WTC11 (cell line): ENCODE data around the gene IGF2BP1. TPM values are rescaled to one million over a fixed set of nuclear protein-coding genes. Genes with fewer than 3 reads are reported as not detected.

Source experiments
- ATAC-seq: fragments of 200-7000 bp; cut with Tn5 transposase; 2 replicates; pipeline ENCODE4 v1.10.0; 2021; ENCODE audit warnings: mild to moderate bottlenecking, moderate library complexity
- CTCF ChIA-PET: fragments of 300-600 bp; sonication (Branson Sonifier 250); formaldehyde crosslinking; loops from one replicate; lab custom pipeline; 2021; ENCODE audit warnings: antibody characterized with exemption; lab: Charles Lee
- POLR2A ChIA-PET: fragments of 350-600 bp; sonication (Branson Sonifier 250); formaldehyde crosslinking; loops from one replicate; lab custom pipeline; 2021; ENCODE audit warnings: antibody characterized with exemption; lab: Charles Lee
- DNase-seq: peaks from one replicate; pipeline ENCODE4 v3.0.0; 2021; ENCODE audit warnings: low spot score
- H3K27ac Mint-ChIP-seq: 2 replicates; pipeline ENCODE4 v1.8.0; 2021; ENCODE audit warnings: mixed read lengths
- H3K27me3 Mint-ChIP-seq: 2 replicates; pipeline ENCODE4 v1.8.0; 2021; ENCODE audit warnings: low read depth, mild to moderate bottlenecking, moderate library complexity, mixed read lengths
- H3K36me3 Mint-ChIP-seq: 2 replicates; pipeline ENCODE4 v1.8.0; 2021; ENCODE audit warnings: mixed read lengths
- H3K4me1 Mint-ChIP-seq: 2 replicates; pipeline ENCODE4 v1.8.0; 2022; ENCODE audit warnings: mixed read lengths
- H3K4me3 Mint-ChIP-seq: 2 replicates; pipeline ENCODE4 v1.8.0; 2021; ENCODE audit warnings: mild to moderate bottlenecking, moderate library complexity, mixed read lengths
- H3K9me3 Mint-ChIP-seq: 2 replicates; pipeline ENCODE4 v1.8.0; 2021; ENCODE audit warnings: mixed read lengths
- ATF6 ChIP-seq: sonication (generic); formaldehyde crosslinking; IDR thresholded peaks from 2 replicates; pipeline ENCODE4 v1.8.1; 2023; ENCODE audit warnings: mild to moderate bottlenecking, missing genetic modification reagents
- CREB1 ChIP-seq: sonication (generic); formaldehyde crosslinking; IDR thresholded peaks from 2 replicates; pipeline ENCODE4 v1.8.0; 2023; ENCODE audit warnings: mild to moderate bottlenecking, missing genetic modification reagents
- ETV6 ChIP-seq: sonication (generic); formaldehyde crosslinking; IDR thresholded peaks from 2 replicates; pipeline ENCODE4 v1.8.1; 2022; ENCODE audit warnings: mild to moderate bottlenecking, missing genetic modification reagents
- FOXJ3 ChIP-seq: sonication (generic); formaldehyde crosslinking; IDR thresholded peaks from 2 replicates; pipeline ENCODE4 v1.9.0; 2021; ENCODE audit warnings: missing genetic modification reagents, mild to moderate bottlenecking, borderline replicate concordance
- NFE2L1 ChIP-seq: sonication (generic); formaldehyde crosslinking; IDR thresholded peaks from 2 replicates; pipeline ENCODE4 v1.8.1; 2023; ENCODE audit warnings: missing genetic modification reagents
- NR2C2 ChIP-seq: sonication (generic); formaldehyde crosslinking; IDR thresholded peaks from 2 replicates; pipeline ENCODE4 v1.8.0; 2022; ENCODE audit warnings: mild to moderate bottlenecking, missing genetic modification reagents
- SMAD4 ChIP-seq: sonication (generic); formaldehyde crosslinking; IDR thresholded peaks from 2 replicates; pipeline ENCODE4 v1.8.0; 2022; ENCODE audit warnings: mild to moderate bottlenecking, missing genetic modification reagents
- TCF7 ChIP-seq: sonication (generic); formaldehyde crosslinking; IDR thresholded peaks from 2 replicates; pipeline ENCODE4 v1.8.0; 2022; ENCODE audit warnings: mild to moderate bottlenecking, low read depth, missing genetic modification reagents, moderate library complexity
- ZNF138 ChIP-seq: sonication (generic); formaldehyde crosslinking; conservative IDR thresholded peaks from 2 replicates; pipeline ENCODE4 v1.8.1; 2022; ENCODE audit warnings: mild to moderate bottlenecking, moderate library complexity, missing genetic modification reagents
- ZNF317 ChIP-seq: sonication (generic); formaldehyde crosslinking; IDR thresholded peaks from 2 replicates; pipeline ENCODE4 v1.8.1; 2023; ENCODE audit warnings: low read depth, mild to moderate bottlenecking, moderate library complexity, missing genetic modification reagents, borderline replicate concordance
- ZNF396 ChIP-seq: fragments of 250-450 bp; sonication (Bioruptor Pico); IDR thresholded peaks from 2 replicates; pipeline ENCODE4 v1.8.0; 2021; ENCODE audit warnings: mild to moderate bottlenecking, moderate library complexity, borderline replicate concordance
- ZSCAN18 ChIP-seq: fragments of 250-450 bp; sonication (Bioruptor Pico); IDR thresholded peaks from 2 replicates; pipeline ENCODE4 v2.1.2; 2022; ENCODE audit warnings: mild to moderate bottlenecking, moderate library complexity
- total RNA-seq: library from RNA; stranded (reverse); gene quantifications from 3 replicates; pipeline ENCODE4 v1.2.3, GENCODE V29; 2021
- TF ChIP-seq, protein P1 (sequence below): sonication (generic); formaldehyde crosslinking; IDR thresholded peaks from 2 replicates; pipeline ENCODE4 v1.8.0; 2023; ENCODE audit warnings: mild to moderate bottlenecking, missing genetic modification reagents
- TF ChIP-seq, protein P2 (sequence below): sonication (generic); formaldehyde crosslinking; IDR thresholded peaks from 2 replicates; pipeline ENCODE4 v1.8.0; 2022; ENCODE audit warnings: mild to moderate bottlenecking, missing genetic modification reagents
- TF ChIP-seq, protein P3 (sequence below): sonication (generic); formaldehyde crosslinking; IDR thresholded peaks from 2 replicates; pipeline ENCODE4 v1.8.1; 2023; ENCODE audit warnings: mild to moderate bottlenecking, missing genetic modification reagents, moderate library complexity
- TF ChIP-seq, protein P4 (sequence below): sonication (generic); formaldehyde crosslinking; IDR thresholded peaks from 2 replicates; pipeline ENCODE4 v1.8.1; 2023; ENCODE audit warnings: mild to moderate bottlenecking, missing genetic modification reagents, borderline replicate concordance

Gene IGF2BP1
- total RNA-seq, 1 experiment from 2014 or later = 392 TPM

DNA sequence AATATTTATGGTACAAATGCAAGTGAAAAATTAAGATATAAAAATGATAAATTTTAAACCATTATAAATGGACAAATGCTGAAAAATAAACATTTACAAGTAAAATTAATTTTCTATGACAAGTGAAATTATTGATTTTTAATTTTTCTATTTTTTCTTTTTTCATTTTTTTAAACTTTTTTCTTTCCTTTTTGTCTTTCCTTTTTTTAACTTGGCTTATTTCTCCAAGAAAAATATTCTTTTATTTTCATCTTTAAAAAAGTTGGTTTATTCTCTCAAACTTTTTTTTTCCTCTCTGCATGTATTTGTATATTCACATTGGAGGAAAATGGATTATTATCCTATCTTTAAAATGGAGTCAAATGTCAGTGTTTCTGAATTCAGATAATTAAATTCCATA, 3.9 kb upstream of the IGF2BP1 start (continued):
- no peak for TF ChIP-seq ATF6 (CRISPR knock-in tag)

GRCh38 chr17:48993951-48994350, 3.2 kb upstream of the IGF2BP1 start:
- POLR2A ChIA-PET = interaction anchor here (1.7 to 1.8 kb wide), 2 partner anchors 22 to 32 kb away, joined by 4 to 5 read pairs; no protein-coding TSS in a partner anchor
- DNase-seq = no peak
- Mint-ChIP-seq H3K4me1 (peaks cover 44% of the 10 kb centered on the region), H3K4me3 (peak overlapping the region; percentile 50), H3K9me3 (no peaks in the 10 kb centered on the region), H3K27ac (peak overlapping the region; percentile 89), H3K36me3 (peaks cover 5% of the 10 kb centered on the region), H3K27me3 (no peaks in the 10 kb centered on the region)
- no peak for TF ChIP-seq FOXJ3 (CRISPR knock-in tag)
- TF ChIP-seq, protein P1, sequence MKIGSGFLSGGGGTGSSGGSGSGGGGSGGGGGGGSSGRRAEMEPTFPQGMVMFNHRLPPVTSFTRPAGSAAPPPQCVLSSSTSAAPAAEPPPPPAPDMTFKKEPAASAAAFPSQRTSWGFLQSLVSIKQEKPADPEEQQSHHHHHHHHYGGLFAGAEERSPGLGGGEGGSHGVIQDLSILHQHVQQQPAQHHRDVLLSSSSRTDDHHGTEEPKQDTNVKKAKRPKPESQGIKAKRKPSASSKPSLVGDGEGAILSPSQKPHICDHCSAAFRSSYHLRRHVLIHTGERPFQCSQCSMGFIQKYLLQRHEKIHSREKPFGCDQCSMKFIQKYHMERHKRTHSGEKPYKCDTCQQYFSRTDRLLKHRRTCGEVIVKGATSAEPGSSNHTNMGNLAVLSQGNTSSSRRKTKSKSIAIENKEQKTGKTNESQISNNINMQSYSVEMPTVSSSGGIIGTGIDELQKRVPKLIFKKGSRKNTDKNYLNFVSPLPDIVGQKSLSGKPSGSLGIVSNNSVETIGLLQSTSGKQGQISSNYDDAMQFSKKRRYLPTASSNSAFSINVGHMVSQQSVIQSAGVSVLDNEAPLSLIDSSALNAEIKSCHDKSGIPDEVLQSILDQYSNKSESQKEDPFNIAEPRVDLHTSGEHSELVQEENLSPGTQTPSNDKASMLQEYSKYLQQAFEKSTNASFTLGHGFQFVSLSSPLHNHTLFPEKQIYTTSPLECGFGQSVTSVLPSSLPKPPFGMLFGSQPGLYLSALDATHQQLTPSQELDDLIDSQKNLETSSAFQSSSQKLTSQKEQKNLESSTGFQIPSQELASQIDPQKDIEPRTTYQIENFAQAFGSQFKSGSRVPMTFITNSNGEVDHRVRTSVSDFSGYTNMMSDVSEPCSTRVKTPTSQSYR (CRISPR knock-in tag) = no peak
- TF ChIP-seq, protein P2, sequence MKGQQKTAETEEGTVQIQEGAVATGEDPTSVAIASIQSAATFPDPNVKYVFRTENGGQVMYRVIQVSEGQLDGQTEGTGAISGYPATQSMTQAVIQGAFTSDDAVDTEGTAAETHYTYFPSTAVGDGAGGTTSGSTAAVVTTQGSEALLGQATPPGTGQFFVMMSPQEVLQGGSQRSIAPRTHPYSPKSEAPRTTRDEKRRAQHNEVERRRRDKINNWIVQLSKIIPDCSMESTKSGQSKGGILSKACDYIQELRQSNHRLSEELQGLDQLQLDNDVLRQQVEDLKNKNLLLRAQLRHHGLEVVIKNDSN (CRISPR knock-in tag) = no peak
- no peak for TF ChIP-seq ZNF317
- no peak for TF ChIP-seq CREB1 (CRISPR knock-in tag)
- TF ChIP-seq, protein P3, sequence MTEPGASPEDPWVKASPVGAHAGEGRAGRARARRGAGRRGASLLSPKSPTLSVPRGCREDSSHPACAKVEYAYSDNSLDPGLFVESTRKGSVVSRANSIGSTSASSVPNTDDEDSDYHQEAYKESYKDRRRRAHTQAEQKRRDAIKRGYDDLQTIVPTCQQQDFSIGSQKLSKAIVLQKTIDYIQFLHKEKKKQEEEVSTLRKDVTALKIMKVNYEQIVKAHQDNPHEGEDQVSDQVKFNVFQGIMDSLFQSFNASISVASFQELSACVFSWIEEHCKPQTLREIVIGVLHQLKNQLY = no peak
- TF ChIP-seq SMAD4 (CRISPR knock-in tag) = no peak
- TF ChIP-seq NR2C2 (CRISPR knock-in tag) = no peak
- no peak for TF ChIP-seq TCF7 (CRISPR knock-in tag)
- TF ChIP-seq, protein P4, sequence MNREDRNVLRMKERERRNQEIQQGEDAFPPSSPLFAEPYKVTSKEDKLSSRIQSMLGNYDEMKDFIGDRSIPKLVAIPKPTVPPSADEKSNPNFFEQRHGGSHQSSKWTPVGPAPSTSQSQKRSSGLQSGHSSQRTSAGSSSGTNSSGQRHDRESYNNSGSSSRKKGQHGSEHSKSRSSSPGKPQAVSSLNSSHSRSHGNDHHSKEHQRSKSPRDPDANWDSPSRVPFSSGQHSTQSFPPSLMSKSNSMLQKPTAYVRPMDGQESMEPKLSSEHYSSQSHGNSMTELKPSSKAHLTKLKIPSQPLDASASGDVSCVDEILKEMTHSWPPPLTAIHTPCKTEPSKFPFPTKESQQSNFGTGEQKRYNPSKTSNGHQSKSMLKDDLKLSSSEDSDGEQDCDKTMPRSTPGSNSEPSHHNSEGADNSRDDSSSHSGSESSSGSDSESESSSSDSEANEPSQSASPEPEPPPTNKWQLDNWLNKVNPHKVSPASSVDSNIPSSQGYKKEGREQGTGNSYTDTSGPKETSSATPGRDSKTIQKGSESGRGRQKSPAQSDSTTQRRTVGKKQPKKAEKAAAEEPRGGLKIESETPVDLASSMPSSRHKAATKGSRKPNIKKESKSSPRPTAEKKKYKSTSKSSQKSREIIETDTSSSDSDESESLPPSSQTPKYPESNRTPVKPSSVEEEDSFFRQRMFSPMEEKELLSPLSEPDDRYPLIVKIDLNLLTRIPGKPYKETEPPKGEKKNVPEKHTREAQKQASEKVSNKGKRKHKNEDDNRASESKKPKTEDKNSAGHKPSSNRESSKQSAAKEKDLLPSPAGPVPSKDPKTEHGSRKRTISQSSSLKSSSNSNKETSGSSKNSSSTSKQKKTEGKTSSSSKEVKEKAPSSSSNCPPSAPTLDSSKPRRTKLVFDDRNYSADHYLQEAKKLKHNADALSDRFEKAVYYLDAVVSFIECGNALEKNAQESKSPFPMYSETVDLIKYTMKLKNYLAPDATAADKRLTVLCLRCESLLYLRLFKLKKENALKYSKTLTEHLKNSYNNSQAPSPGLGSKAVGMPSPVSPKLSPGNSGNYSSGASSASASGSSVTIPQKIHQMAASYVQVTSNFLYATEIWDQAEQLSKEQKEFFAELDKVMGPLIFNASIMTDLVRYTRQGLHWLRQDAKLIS = no peak
- ATAC-seq = no peak
- CTCF ChIA-PET = interaction anchor here (0.9 to 1.5 kb wide), 2 partner anchors 39 to 42 kb away, joined by 3 to 6 read pairs; no protein-coding TSS in a partner anchor

DNA sequence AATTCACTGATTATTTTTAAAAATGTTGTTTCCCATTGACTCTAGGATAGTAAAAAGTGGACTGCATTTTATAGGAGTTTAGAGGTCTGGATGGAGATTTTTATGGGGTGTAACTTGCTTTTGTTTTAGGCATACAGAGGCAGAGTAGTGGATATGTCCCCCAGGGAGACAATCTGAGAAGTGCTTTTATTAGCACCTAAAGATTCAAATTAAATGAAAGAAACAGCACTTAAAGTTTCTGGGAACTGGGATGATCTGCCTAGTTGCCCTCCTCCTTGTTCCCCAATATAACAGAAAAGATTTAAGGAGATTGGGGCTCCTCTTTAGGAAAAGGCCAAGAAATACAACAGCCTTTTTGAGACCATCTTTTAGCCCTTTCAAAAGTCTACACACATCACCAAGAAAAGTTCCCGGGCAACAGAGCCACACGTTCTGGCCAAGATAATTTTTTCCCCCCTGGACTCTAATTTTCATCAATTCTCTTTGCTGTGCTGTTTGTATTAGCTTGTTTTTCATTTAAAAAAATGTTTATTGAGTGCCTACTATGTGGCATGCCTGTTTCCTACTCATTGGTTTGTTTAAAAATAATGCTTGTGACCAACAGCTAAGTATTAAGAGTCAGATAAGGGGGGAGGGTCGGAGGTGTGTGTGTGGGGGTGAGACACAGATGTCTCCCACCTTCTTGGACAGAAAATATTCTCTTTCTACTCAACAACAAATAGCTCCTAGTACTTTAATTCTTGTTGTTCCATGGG, 2.5 kb upstream of the IGF2BP1 start:
- Mint-ChIP-seq H3K4me1 (peaks cover 44% of the 10 kb centered on the region), H3K36me3 (peaks cover 12% of the 10 kb centered on the region), H3K27ac (peak overlapping the region; percentile 98), H3K9me3 (no peaks in the 10 kb centered on the region), H3K27me3 (no peaks in the 10 kb centered on the region), H3K4me3 (peak overlapping the region; percentile 83)
- ATAC-seq (no peak), DNase-seq (no peak)
- CTCF ChIA-PET = interaction anchor here (0.8 to 4.9 kb wide), 6 partner anchors 18 to 50 kb away, joined by 3 to 42 read pairs (median 10); partner anchors contain the start of gene SNF8
- TF ChIP-seq ZSCAN18 = no peak
- TF ChIP-seq ETV6 (CRISPR knock-in tag) = no peak
- TF ChIP-seq, protein P3 = no peak
- no peak for TF ChIP-seq ZNF138 (CRISPR knock-in tag)
- TF ChIP-seq NFE2L1 (CRISPR knock-in tag) = no peak
- no peak for TF ChIP-seq ZNF396 (CRISPR knock-in tag)
- POLR2A ChIA-PET = interaction anchor here (0.6 to 1.7 kb wide), 4 partner anchors 19 to 87 kb away, joined by 3 to 6 read pairs (median 4); no protein-coding TSS in a partner anchor
